GM18502 (cell line): ENCODE measurements around the gene RASSF6.
A peak's percentile ranks its signal among the peaks of the same experiment; 100 is the strongest.
"Not testable (repeated sequence)": the region's sequence is repeated elsewhere in the genome, so short reads cannot be mapped to it uniquely, and the experiment has no call there.

Source experiments
- ATAC-seq: cut with Tn5 transposase; IDR thresholded peaks from one replicate; pipeline ENCODE4 v1.9.1; 2021; ENCODE audit warnings: mild to moderate bottlenecking; ENCODE audit not compliant: unreplicated experiment, poor library complexity

Gene RASSF6

GRCh38 chr4:73586666-73587065, 33.6 kb downstream of the RASSF6 start:
- no peak for ATAC-seq

- no peak for ATAC-seq
Observed at GRCh38 chr4:73586040-73586439, 34.2 kb downstream of the RASSF6 start.

GRCh38 chr4:73585345-73585744, 34.9 kb downstream of the RASSF6 start:
- ATAC-seq = no peak

GRCh38 chr4:73583666-73584065, 36.6 kb downstream of the RASSF6 start:
- ATAC-seq = no peak

GRCh38 chr4:73577371-73577770, 42.9 kb downstream of the RASSF6 start:
- ATAC-seq = no peak

- no peak for ATAC-seq
Observed at GRCh38 chr4:73576381-73576780, 43.9 kb downstream of the RASSF6 start.

- ATAC-seq = no peak
Observed at GRCh38 chr4:73575660-73576059, 44.6 kb downstream of the RASSF6 start.

- ATAC-seq = peak; percentile 76
Observed at GRCh38 chr4:73573794-73574528, 46.3 kb downstream of the RASSF6 start.

GRCh38 chr4:73550865-73551264, 69.4 kb downstream of the RASSF6 start:
- not testable (repeated sequence) for ATAC-seq

- no peak for ATAC-seq
Observed at GRCh38 chr4:73544620-73545019, 75.6 kb downstream of the RASSF6 start.

GRCh38 chr4:73541251-73541650, 79.0 kb downstream of the RASSF6 start:
- no peak for ATAC-seq

GRCh38 chr4:73540826-73541225, 79.4 kb downstream of the RASSF6 start:
- no peak for ATAC-seq

GRCh38 chr4:73539386-73539785, 80.8 kb downstream of the RASSF6 start:
- ATAC-seq = no peak

- ATAC-seq = no peak
Observed at GRCh38 chr4:73538162-73538561, 82.1 kb downstream of the RASSF6 start.

- ATAC-seq = no peak
Observed at GRCh38 chr4:73533515-73534422, 86.5 kb downstream of the RASSF6 start.

GRCh38 chr4:73528171-73528570, 92.1 kb downstream of the RASSF6 start:
- no peak for ATAC-seq

GRCh38 chr4:73527196-73527595, 93.0 kb downstream of the RASSF6 start:
- ATAC-seq = peak; percentile 63

- ATAC-seq = no peak
Observed at GRCh38 chr4:73525611-73526010, 94.6 kb downstream of the RASSF6 start.

GRCh38 chr4:73523126-73523525, 97.1 kb downstream of the RASSF6 start:
- ATAC-seq = no peak
